Nephron (organoid): Measurements from ENCODE around the gene S100A9.
"Not testable (repeated sequence)": the region's sequence is repeated elsewhere in the genome, so short reads cannot be mapped to it uniquely, and the experiment has no call there.

Source experiments
- H3K27ac Mint-ChIP-seq, 3 experiments: 2 replicates each; pipeline ENCODE4 v1.8.0; 2020; ENCODE audit warnings: mixed read lengths in 3 of 3, mild to moderate bottlenecking in 2 of 3, moderate library complexity in 1 of 3
- H3K27me3 Mint-ChIP-seq: 2 replicates; pipeline ENCODE4 v1.8.0; 2021; ENCODE audit warnings: low read depth, mild to moderate bottlenecking, moderate library complexity, mixed read lengths
- H3K36me3 Mint-ChIP-seq: 2 replicates; pipeline ENCODE4 v1.8.0; 2020; ENCODE audit warnings: low read depth, mixed read lengths
- H3K4me1 Mint-ChIP-seq: 2 replicates; pipeline ENCODE4 v1.8.0; 2020; ENCODE audit warnings: mixed read lengths
- H3K4me3 Mint-ChIP-seq, 3 experiments: 2 replicates each; pipeline ENCODE4 v1.8.0; 2020; ENCODE audit warnings: mild to moderate bottlenecking in 3 of 3, mixed read lengths in 3 of 3, moderate library complexity in 2 of 3
- H3K9me3 Mint-ChIP-seq: 2 replicates; pipeline ENCODE4 v1.8.0; 2020; ENCODE audit warnings: mixed read lengths
- CTCF ChIP-seq, 3 experiments: fragments of 200-600 bp; sonication (generic); IDR thresholded peaks; one replicate each; pipeline ENCODE4 v1.5.0; 2021; ENCODE audit warnings: antibody characterized with exemption in 3 of 3; ENCODE audit not compliant: unreplicated experiment in 3 of 3

The S100A9 gene

GRCh38 chr1:153313288-153313687, 44.4 kb upstream of the S100A9 start:
- Mint-ChIP-seq H3K27me3 (peaks cover under 1% of the 10 kb centered on the region), H3K36me3 (no peaks in the 10 kb centered on the region), H3K4me1 (no peaks in the 10 kb centered on the region), H3K9me3 (peaks cover 20% of the 10 kb centered on the region), H3K4me3 (no peak overlapping the region), H3K27ac (no peak overlapping the region)
- TF ChIP-seq CTCF (IDR thresholded peaks at IDR 0.05; ENCODE audit: unreplicated experiment in 3 of 3): no peak

DNA sequence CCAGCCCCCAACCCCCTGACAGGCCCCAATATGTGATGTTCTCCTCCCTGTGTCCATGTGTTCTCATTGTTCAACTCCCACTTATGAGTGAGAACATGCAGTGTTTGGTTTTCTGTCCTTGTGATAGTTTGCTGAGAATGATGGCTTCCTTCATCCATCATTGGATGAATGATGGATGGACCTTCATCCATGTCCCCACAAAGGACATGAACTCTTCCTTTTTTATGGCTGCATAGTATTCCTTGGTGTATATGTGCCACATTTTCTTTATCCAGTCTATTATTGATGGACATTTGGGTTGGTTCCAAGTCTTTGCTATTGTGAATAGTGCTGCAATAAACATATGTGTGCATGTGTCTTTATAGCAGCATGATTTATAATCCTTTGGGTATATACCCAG, 43.3 kb upstream of the S100A9 start:
- H3K27ac Mint-ChIP-seq, H3K4me3 Mint-ChIP-seq: not testable (repeated sequence)
- H3K9me3 Mint-ChIP-seq: peaks cover 20% of the 10 kb centered on the region

GRCh38 chr1:153316013-153316412, 41.6 kb upstream of the S100A9 start:
- H3K9me3 Mint-ChIP-seq: peaks cover 20% of the 10 kb centered on the region
- not testable (repeated sequence) for H3K4me3 Mint-ChIP-seq, H3K4me1 Mint-ChIP-seq, H3K27me3 Mint-ChIP-seq, H3K27ac Mint-ChIP-seq, H3K36me3 Mint-ChIP-seq

More for the DNA sequence above, 43.3 kb upstream of the S100A9 start:
- H3K36me3 Mint-ChIP-seq, H3K27me3 Mint-ChIP-seq, H3K4me1 Mint-ChIP-seq: not testable (repeated sequence)

DNA sequence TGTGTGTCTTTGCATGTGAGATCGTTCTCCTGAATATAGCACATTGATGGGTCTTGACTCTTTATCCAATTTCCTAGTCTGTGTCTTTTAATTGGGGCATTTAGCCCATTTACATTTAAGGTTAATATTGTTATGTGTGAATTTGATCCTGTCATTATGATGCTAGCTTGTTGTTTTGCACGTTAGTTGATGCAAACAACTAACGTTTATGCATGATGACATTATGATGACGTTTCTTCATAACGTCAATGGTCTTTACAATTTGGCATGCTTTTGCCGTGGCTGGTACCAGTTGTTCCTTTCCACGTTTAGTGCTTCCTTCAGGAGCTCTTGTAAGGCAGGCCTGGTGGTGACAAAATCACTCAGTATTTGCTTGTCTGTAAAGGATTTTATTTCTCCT, 39.5 kb upstream of the S100A9 start:
- not testable (repeated sequence) for H3K36me3 Mint-ChIP-seq, H3K4me3 Mint-ChIP-seq, H3K27ac Mint-ChIP-seq, H3K4me1 Mint-ChIP-seq, H3K27me3 Mint-ChIP-seq
- H3K9me3 Mint-ChIP-seq: peaks cover 31% of the 10 kb centered on the region

GRCh38 chr1:153322568-153322967, 35.1 kb upstream of the S100A9 start:
- no peak for TF ChIP-seq CTCF (IDR thresholded peaks at IDR 0.05; ENCODE audit: unreplicated experiment in 3 of 3)
- Mint-ChIP-seq H3K4me3 (no peak overlapping the region), H3K27ac (no peak overlapping the region), H3K27me3 (no peaks in the 10 kb centered on the region), H3K9me3 (peaks cover 17% of the 10 kb centered on the region), H3K36me3 (no peaks in the 10 kb centered on the region), H3K4me1 (no peaks in the 10 kb centered on the region)

DNA sequence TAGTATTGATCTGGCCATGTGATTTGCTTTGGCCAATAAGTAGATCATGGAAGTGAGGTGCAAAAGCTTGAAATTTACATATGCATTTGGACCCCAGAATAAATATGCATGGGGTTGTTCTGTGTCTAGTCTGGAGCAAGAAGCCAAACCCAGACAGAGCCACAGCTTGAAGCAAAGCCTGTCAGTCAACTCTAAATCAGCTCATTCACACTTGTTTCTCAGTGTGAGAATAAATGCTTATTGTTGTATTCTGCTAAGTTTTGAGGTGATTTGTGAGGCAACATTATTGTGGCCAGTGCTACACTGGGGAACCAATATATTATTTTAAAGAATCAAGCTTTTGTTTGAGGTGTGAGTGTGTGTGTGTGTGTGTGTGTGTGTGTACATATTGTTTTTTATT, 32.7 kb upstream of the S100A9 start:
- Mint-ChIP-seq H3K27me3 (no peaks in the 10 kb centered on the region), H3K9me3 (peaks cover 30% of the 10 kb centered on the region), H3K4me3 (no peak overlapping the region), H3K4me1 (no peaks in the 10 kb centered on the region), H3K27ac (no peak overlapping the region), H3K36me3 (no peaks in the 10 kb centered on the region)
- no peak for TF ChIP-seq CTCF (IDR thresholded peaks at IDR 0.05; ENCODE audit: unreplicated experiment in 3 of 3)

DNA sequence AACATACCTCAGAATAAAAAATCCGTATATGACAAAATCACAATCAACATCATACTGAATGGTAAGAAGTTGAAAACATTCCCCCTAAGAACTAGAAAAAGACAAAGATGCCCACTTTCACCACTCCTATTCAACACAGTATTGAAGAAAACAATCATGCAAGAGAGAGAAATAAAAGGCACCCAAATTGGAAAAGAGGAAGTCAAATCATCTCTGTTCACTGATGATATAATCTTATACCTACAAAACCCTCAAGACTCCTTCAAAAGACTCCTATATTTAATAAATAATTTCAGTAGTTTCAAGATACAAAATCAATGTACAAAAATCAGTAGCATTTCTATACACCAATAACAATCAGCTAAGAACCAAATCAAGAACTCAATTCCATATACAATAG, 23.8 kb upstream of the S100A9 start:
- no peaks in the 10 kb centered on the region for H3K36me3 Mint-ChIP-seq
- no peak for TF ChIP-seq CTCF (IDR thresholded peaks at IDR 0.05; ENCODE audit: unreplicated experiment in 3 of 3)
- peaks cover 16% of the 10 kb centered on the region for H3K9me3 Mint-ChIP-seq
- H3K4me1 Mint-ChIP-seq: no peaks in the 10 kb centered on the region
- no peak overlapping the region for H3K27ac Mint-ChIP-seq
- H3K27me3 Mint-ChIP-seq: peaks cover 7% of the 10 kb centered on the region
- H3K4me3 Mint-ChIP-seq: no peak overlapping the region

DNA sequence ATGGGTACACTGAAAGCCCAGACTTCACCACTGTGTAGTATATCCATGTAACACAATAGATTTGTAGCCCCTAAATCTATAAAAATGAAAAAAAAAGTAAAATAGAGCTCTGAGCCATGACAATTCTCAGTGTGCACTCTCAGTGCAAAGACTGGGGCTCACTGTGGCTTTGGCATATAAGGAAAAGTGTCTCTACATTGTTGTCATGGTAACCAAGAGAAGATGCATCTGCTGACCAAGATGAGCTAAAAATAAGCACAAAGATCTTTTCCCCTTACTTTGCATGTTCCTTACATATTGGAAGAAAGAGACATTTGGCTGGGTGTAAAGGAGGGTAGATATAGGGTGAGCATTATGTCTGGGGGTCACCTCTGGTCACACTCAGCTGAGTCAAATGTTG, 21.0 kb upstream of the S100A9 start:
- Mint-ChIP-seq H3K4me3 (no peak overlapping the region), H3K36me3 (no peaks in the 10 kb centered on the region), H3K4me1 (no peaks in the 10 kb centered on the region), H3K27ac (no peak overlapping the region), H3K9me3 (peaks cover 3% of the 10 kb centered on the region), H3K27me3 (peaks cover 17% of the 10 kb centered on the region)
- no peak for TF ChIP-seq CTCF (IDR thresholded peaks at IDR 0.05; ENCODE audit: unreplicated experiment in 3 of 3)
